ENCODE measurements around the gene SCN1B.

- TF ChIP-seq, protein P1, sequence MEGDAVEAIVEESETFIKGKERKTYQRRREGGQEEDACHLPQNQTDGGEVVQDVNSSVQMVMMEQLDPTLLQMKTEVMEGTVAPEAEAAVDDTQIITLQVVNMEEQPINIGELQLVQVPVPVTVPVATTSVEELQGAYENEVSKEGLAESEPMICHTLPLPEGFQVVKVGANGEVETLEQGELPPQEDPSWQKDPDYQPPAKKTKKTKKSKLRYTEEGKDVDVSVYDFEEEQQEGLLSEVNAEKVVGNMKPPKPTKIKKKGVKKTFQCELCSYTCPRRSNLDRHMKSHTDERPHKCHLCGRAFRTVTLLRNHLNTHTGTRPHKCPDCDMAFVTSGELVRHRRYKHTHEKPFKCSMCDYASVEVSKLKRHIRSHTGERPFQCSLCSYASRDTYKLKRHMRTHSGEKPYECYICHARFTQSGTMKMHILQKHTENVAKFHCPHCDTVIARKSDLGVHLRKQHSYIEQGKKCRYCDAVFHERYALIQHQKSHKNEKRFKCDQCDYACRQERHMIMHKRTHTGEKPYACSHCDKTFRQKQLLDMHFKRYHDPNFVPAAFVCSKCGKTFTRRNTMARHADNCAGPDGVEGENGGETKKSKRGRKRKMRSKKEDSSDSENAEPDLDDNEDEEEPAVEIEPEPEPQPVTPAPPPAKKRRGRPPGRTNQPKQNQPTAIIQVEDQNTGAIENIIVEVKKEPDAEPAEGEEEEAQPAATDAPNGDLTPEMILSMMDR (IDR thresholded peaks at IDR 0.05; ENCODE audit: borderline replicate concordance, extremely low read depth, low read length, poor library complexity, severe bottlenecking): no peak
- no peak for TF ChIP-seq EZH2 (IDR thresholded peaks at IDR 0.05; ENCODE audit: borderline replicate concordance, low read depth, low read length, severe bottlenecking)
These were observed 18.3 kb upstream of the SCN1B start for GRCh38 chr19:35011737-35012682.

Measured in DND-41 (cell line).